Naive thymus-derived CD4-positive, alpha-beta T cell (primary cell): ENCODE results near the gene CACNA1C. TPM values are rescaled to one million over a fixed set of nuclear protein-coding genes. Genes with fewer than 3 reads are reported as not detected.

Experiments
- ATAC-seq: fragments of 150-1000 bp; cut with Tn5 transposase; 2 replicates; pipeline ENCODE4 v1.10.0; 2021; ENCODE audit warnings: mild to moderate bottlenecking, moderate library complexity
- CTCF ChIA-PET: fragments of 350-600 bp; sonication (Branson Sonifier 250); formaldehyde crosslinking; loops from one replicate; lab custom pipeline; 2021; ENCODE audit warnings: antibody characterized with exemption; lab: Charles Lee
- POLR2A ChIA-PET: fragments of 350-600 bp; sonication (Branson Sonifier 250); formaldehyde crosslinking; loops from one replicate; lab custom pipeline; 2021; ENCODE audit warnings: antibody characterized with exemption, inconsistent platforms; lab: Charles Lee
- DNase-seq, 9 donors: peaks; one replicate each; pipeline versions ENCODE4 v3.0.0 to v3.0.0-alpha.2; 2020 to 2022; ENCODE audit warnings: mixed read lengths in 1 of 9
- H3K27ac ChIP-seq: one replicate; pipeline ENCODE4 v1.7.0; 2013; ENCODE audit warnings: mild to moderate bottlenecking, low read depth, low read length, moderate library complexity
- H3K27me3 ChIP-seq, 2 donors: one replicate each; pipeline ENCODE4 v1.7.0; 2013; ENCODE audit warnings: low read length in 2 of 2, mild to moderate bottlenecking in 2 of 2, moderate library complexity in 2 of 2; ENCODE audit not compliant: control insufficient read depth in 2 of 2, insufficient read depth in 2 of 2
- H3K36me3 ChIP-seq, 3 experiments: 1 replicate in 2 of 3; 2 replicates in 1 of 3; pipeline ENCODE4 v1.7.0; 2013; ENCODE audit warnings: low read length in 3 of 3, mild to moderate bottlenecking in 3 of 3, moderate library complexity in 1 of 3; ENCODE audit not compliant: insufficient read depth in 3 of 3, control insufficient read depth in 2 of 3
- H3K4me1 ChIP-seq, 2 donors: one replicate each; pipeline ENCODE4 v1.7.0; 2013; ENCODE audit warnings: low read length in 2 of 2, mild to moderate bottlenecking in 2 of 2, moderate library complexity in 1 of 2; ENCODE audit not compliant: control insufficient read depth in 2 of 2, insufficient read depth in 2 of 2
- H3K4me3 ChIP-seq: 2 replicates; pipeline ENCODE4 v1.7.0; 2013; ENCODE audit warnings: mild to moderate bottlenecking, low read length
- H3K9me3 ChIP-seq, 3 experiments: 1 replicate in 2 of 3; 2 replicates in 1 of 3; pipeline ENCODE4 v1.7.0; 2013; ENCODE audit warnings: low read length in 3 of 3; ENCODE audit not compliant: control insufficient read depth in 2 of 3
- H3K27ac Mint-ChIP-seq, 9 donors: one replicate each; pipeline ENCODE4 v1.8.0; 2020 to 2022; ENCODE audit warnings: mixed read lengths in 9 of 9, mild to moderate bottlenecking in 8 of 9, moderate library complexity in 5 of 9, inconsistent platforms in 2 of 9
- H3K27me3 Mint-ChIP-seq, 5 donors: one replicate each; pipeline ENCODE4 v1.8.0; 2021 to 2022; ENCODE audit warnings: mixed read lengths in 5 of 5, mild to moderate bottlenecking in 1 of 5
- H3K36me3 Mint-ChIP-seq, 5 donors: one replicate each; pipeline ENCODE4 v1.8.0; 2020 to 2022; ENCODE audit warnings: mixed read lengths in 5 of 5, mild to moderate bottlenecking in 3 of 5, inconsistent platforms in 1 of 5
- H3K4me1 Mint-ChIP-seq, 7 donors: one replicate each; pipeline ENCODE4 v1.8.0; 2020 to 2022; ENCODE audit warnings: mixed read lengths in 7 of 7, mild to moderate bottlenecking in 3 of 7, inconsistent platforms in 1 of 7
- H3K4me3 Mint-ChIP-seq, 10 donors: one replicate each; pipeline ENCODE4 v1.8.0; 2020 to 2022; ENCODE audit warnings: mild to moderate bottlenecking in 10 of 10, mixed read lengths in 10 of 10, moderate library complexity in 6 of 10, inconsistent platforms in 2 of 10
- H3K9me3 Mint-ChIP-seq, 11 donors: one replicate each; pipeline ENCODE4 v1.8.0; 2020 to 2022; ENCODE audit warnings: mixed read lengths in 11 of 11, mild to moderate bottlenecking in 4 of 11, inconsistent platforms in 1 of 11, moderate library complexity in 1 of 11
- intact Hi-C, 2 donors: fragments of 100-400 bp; cut with micrococcal nuclease; formaldehyde crosslinking; loops; one replicate each; pipeline ENCODE4 v1.15.1; 2023
- polyA plus RNA-seq, 2 donors: library from polyadenylated mRNA; unstranded; fragments of 300-500 nt; fragmentation: Illumina TruSeq; gene quantifications; one replicate each; pipeline ENCODE4 v1.2.3, GENCODE V29; 2021
- total RNA-seq, 6 experiments: library from RNA in 5 of 6; stranded (reverse) in 5 of 6; gene quantifications; 1 replicate in 5 of 6; 2 replicates in 1 of 6; pipeline ENCODE4 v1.2.3 and lab custom pipeline; 2021 to 2026

CACNA1C gene
- total and polyA plus RNA-seq, 7 experiments from 2014 or later: 0.04 to 0.48 (median 0.08) TPM

- no peak overlapping the region for H3K4me3 Mint-ChIP-seq
- peaks cover 13 to 27% (median 17%) of the 10 kb centered on the region in 5 donors for H3K27me3 Mint-ChIP-seq
- no peaks in the 10 kb centered on the region for H3K4me1 Mint-ChIP-seq
- H3K4me3 ChIP-seq: no peak overlapping the region
- H3K27ac ChIP-seq: no peak overlapping the region
- H3K27me3 ChIP-seq: no peaks in the 10 kb centered on the region
- no peaks in the 10 kb centered on the region for H3K36me3 Mint-ChIP-seq
- CTCF ChIA-PET: no interaction called here
- no peak for ATAC-seq
- no peaks in the 10 kb centered on the region for H3K36me3 ChIP-seq
- POLR2A ChIA-PET: no interaction called here
- no peak for DNase-seq
- intact Hi-C loops: no loop called here
- H3K4me1 ChIP-seq: no peaks in the 10 kb centered on the region
- no peaks in the 10 kb centered on the region for H3K9me3 ChIP-seq
- no peak overlapping the region for H3K27ac Mint-ChIP-seq
- no peaks in the 10 kb centered on the region for H3K9me3 Mint-ChIP-seq
These were observed 96.3 kb downstream of the CACNA1C start for GRCh38 chr12:2149091-2149490.

- Histone ChIP-seq H3K4me1 (no peaks in the 10 kb centered on the region), H3K9me3 (no peaks in the 10 kb centered on the region), H3K27me3 (no peaks in the 10 kb centered on the region), H3K4me3 (no peak overlapping the region), H3K36me3 (no peaks in the 10 kb centered on the region), H3K27ac (no peak overlapping the region)
- peaks cover 14 to 27% (median 22%) of the 10 kb centered on the region in 5 donors for H3K27me3 Mint-ChIP-seq
- ATAC-seq: no peak
- intact Hi-C loops: no loop called here
- no peaks in the 10 kb centered on the region for H3K4me1 Mint-ChIP-seq
- POLR2A ChIA-PET: no interaction called here
- H3K4me3 Mint-ChIP-seq: no peak overlapping the region
- DNase-seq: no peak
- H3K36me3 Mint-ChIP-seq: no peaks in the 10 kb centered on the region
- CTCF ChIA-PET: no interaction called here
- H3K9me3 Mint-ChIP-seq: no peaks in the 10 kb centered on the region
- H3K27ac Mint-ChIP-seq: no peak overlapping the region
These were observed 98.0 kb downstream of the CACNA1C start for GRCh38 chr12:2150833-2151232.

- POLR2A ChIA-PET: no interaction called here
- DNase-seq: no peak
- Mint-ChIP-seq H3K4me1 (no peaks in the 10 kb centered on the region), H3K4me3 (no peak overlapping the region), H3K36me3 (no peaks in the 10 kb centered on the region), H3K27ac (no peak overlapping the region), H3K9me3 (no peaks in the 10 kb centered on the region), H3K27me3 (peaks cover 14 to 27% (median 22%) of the 10 kb centered on the region in 5 donors)
- Histone ChIP-seq H3K4me3 (no peak overlapping the region), H3K9me3 (no peaks in the 10 kb centered on the region), H3K27me3 (no peaks in the 10 kb centered on the region), H3K36me3 (no peaks in the 10 kb centered on the region), H3K4me1 (no peaks in the 10 kb centered on the region), H3K27ac (no peak overlapping the region)
- no peak for ATAC-seq
- intact Hi-C loops: no loop called here
- CTCF ChIA-PET: no interaction called here
These were observed 98.6 kb downstream of the CACNA1C start for GRCh38 chr12:2151391-2151790.

GRCh38 chr12:2152134-2152533, 99.3 kb downstream of the CACNA1C start:
- DNase-seq (no peak), ATAC-seq (no peak)
- intact Hi-C loops: no loop called here
- H3K36me3 ChIP-seq: no peaks in the 10 kb centered on the region
- no peaks in the 10 kb centered on the region for H3K4me1 ChIP-seq
- no peaks in the 10 kb centered on the region for H3K27me3 ChIP-seq
- H3K4me3 Mint-ChIP-seq: no peak overlapping the region
- no peak overlapping the region for H3K27ac Mint-ChIP-seq
- peaks cover 12 to 27% (median 22%) of the 10 kb centered on the region in 5 donors for H3K27me3 Mint-ChIP-seq
- no peaks in the 10 kb centered on the region for H3K9me3 ChIP-seq
- no peak overlapping the region for H3K4me3 ChIP-seq
- H3K9me3 Mint-ChIP-seq: no peaks in the 10 kb centered on the region
- H3K4me1 Mint-ChIP-seq: no peaks in the 10 kb centered on the region
- ChIA-PET CTCF (no interaction called here), POLR2A (no interaction called here)
- no peak overlapping the region for H3K27ac ChIP-seq
- H3K36me3 Mint-ChIP-seq: no peaks in the 10 kb centered on the region

DNA sequence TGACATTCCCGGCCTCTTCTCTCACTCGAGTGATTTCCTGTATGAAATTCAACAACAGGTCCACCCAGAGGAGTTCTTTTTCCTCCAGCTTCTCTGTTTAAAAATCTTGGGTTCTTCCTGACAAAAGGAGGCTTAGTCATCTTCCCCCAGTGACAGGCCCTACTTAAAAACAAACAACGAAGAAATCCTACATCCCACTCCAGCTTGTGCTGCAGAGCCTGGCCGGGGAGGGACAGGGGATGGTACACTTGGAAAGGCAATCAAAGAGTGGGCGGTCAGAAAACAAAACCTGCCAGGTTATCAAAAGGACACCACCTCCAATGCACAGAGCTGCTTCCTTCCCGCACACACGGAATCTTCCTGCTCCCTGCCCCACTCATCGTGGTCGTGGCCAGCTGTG, 101.3 kb downstream of the CACNA1C start:
- H3K4me3 Mint-ChIP-seq: no peak overlapping the region
- H3K9me3 ChIP-seq: no peaks in the 10 kb centered on the region
- H3K4me1 Mint-ChIP-seq: no peaks in the 10 kb centered on the region
- ChIA-PET CTCF (no interaction called here), POLR2A (no interaction called here)
- no peak overlapping the region for H3K27ac ChIP-seq
- no peaks in the 10 kb centered on the region for H3K27me3 ChIP-seq
- ATAC-seq (no peak), DNase-seq (no peak)
- intact Hi-C loops: no loop called here
- no peaks in the 10 kb centered on the region for H3K36me3 ChIP-seq
- H3K9me3 Mint-ChIP-seq: no peaks in the 10 kb centered on the region
- H3K27me3 Mint-ChIP-seq: peaks cover 6 to 23% (median 15%) of the 10 kb centered on the region in 5 donors
- no peak overlapping the region for H3K27ac Mint-ChIP-seq
- H3K4me3 ChIP-seq: no peak overlapping the region
- no peaks in the 10 kb centered on the region for H3K4me1 ChIP-seq
- H3K36me3 Mint-ChIP-seq: no peaks in the 10 kb centered on the region

- no peak for ATAC-seq
- no peak for DNase-seq
- Histone ChIP-seq H3K9me3 (no peaks in the 10 kb centered on the region), H3K4me1 (no peaks in the 10 kb centered on the region), H3K36me3 (no peaks in the 10 kb centered on the region), H3K27me3 (no peaks in the 10 kb centered on the region), H3K4me3 (no peak overlapping the region), H3K27ac (no peak overlapping the region)
- Mint-ChIP-seq H3K36me3 (no peaks in the 10 kb centered on the region), H3K4me3 (no peak overlapping the region), H3K9me3 (no peaks in the 10 kb centered on the region), H3K4me1 (no peaks in the 10 kb centered on the region), H3K27me3 (peaks cover 5 to 22% (median 14%) of the 10 kb centered on the region in 5 donors), H3K27ac (no peak overlapping the region)
- POLR2A ChIA-PET: no interaction called here
- CTCF ChIA-PET: no interaction called here
- intact Hi-C loops: no loop called here
These were observed 101.7 kb downstream of the CACNA1C start for GRCh38 chr12:2154521-2154920.

DNA sequence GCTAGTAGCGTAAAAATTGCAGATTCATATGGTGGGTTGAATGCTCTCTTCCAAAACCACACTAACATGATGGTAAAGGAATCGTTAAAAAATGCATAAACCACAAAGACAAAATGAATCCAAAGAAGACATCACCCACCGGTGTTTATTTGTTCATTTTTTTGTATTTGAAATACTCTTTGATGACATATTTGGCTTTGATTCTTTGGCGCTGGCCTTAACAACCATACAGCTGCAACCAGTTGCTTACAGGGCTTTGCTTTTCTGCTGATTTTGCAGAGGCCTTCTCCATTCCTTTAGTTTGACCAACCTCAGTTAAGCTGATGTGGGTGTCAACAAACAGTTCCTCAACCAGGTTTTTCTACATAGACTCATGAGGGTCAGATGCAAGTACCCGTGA, 103.5 kb downstream of the CACNA1C start:
- Mint-ChIP-seq H3K36me3 (no peaks in the 10 kb centered on the region), H3K9me3 (no peaks in the 10 kb centered on the region), H3K4me3 (no peak overlapping the region), H3K27ac (no peak overlapping the region), H3K4me1 (no peaks in the 10 kb centered on the region), H3K27me3 (peaks cover 3 to 16% (median 13%) of the 10 kb centered on the region in 5 donors)
- CTCF ChIA-PET: no interaction called here
- Histone ChIP-seq H3K9me3 (no peaks in the 10 kb centered on the region), H3K4me1 (no peaks in the 10 kb centered on the region), H3K36me3 (no peaks in the 10 kb centered on the region), H3K27ac (no peak overlapping the region), H3K4me3 (no peak overlapping the region), H3K27me3 (no peaks in the 10 kb centered on the region)
- intact Hi-C loops: no loop called here
- ATAC-seq: no peak
- POLR2A ChIA-PET: no interaction called here
- no peak for DNase-seq
